Mesothelial cell of epicardium (in vitro differentiated cells): ENCODE data around the gene ATP8B3. TPM values are rescaled to one million over a fixed set of nuclear protein-coding genes. Genes with fewer than 3 reads are reported as not detected.

Experiments used
- DNase-seq, 2 experiments: peaks; one replicate each; pipeline ENCODE4 v3.0.0; 2021; ENCODE audit warnings: low spot score in 2 of 2; ENCODE audit not compliant: unreplicated experiment in 2 of 2
- H3K27ac Mint-ChIP-seq: 2 replicates; pipeline ENCODE4 v1.8.0; 2021; ENCODE audit warnings: mixed read lengths
- H3K27me3 Mint-ChIP-seq: 2 replicates; pipeline ENCODE4 v1.8.0; 2021; ENCODE audit warnings: low read depth, mixed read lengths
- H3K36me3 Mint-ChIP-seq: 2 replicates; pipeline ENCODE4 v1.8.0; 2021; ENCODE audit warnings: mixed read lengths
- H3K4me1 Mint-ChIP-seq: 2 replicates; pipeline ENCODE4 v1.8.0; 2021; ENCODE audit warnings: mixed read lengths
- H3K4me3 Mint-ChIP-seq: 2 replicates; pipeline ENCODE4 v1.8.0; 2021; ENCODE audit warnings: mild to moderate bottlenecking, moderate library complexity, mixed read lengths
- H3K9me3 Mint-ChIP-seq: 2 replicates; pipeline ENCODE4 v1.8.0; 2021; ENCODE audit warnings: mixed read lengths
- total RNA-seq: library from RNA; stranded (reverse); gene quantifications from 3 replicates; pipeline ENCODE4 v1.2.1, GENCODE V29; 2021
- TF ChIP-seq, protein P1 (sequence below): fragments of 200-600 bp; sonication (generic); IDR thresholded peaks from one replicate; pipeline ENCODE4 v1.5.0; 2021; ENCODE audit warnings: antibody characterized with exemption; ENCODE audit not compliant: unreplicated experiment

The ATP8B3 gene
- total RNA-seq, 1 donor from 2014 or later, result 2.2 TPM

DNA sequence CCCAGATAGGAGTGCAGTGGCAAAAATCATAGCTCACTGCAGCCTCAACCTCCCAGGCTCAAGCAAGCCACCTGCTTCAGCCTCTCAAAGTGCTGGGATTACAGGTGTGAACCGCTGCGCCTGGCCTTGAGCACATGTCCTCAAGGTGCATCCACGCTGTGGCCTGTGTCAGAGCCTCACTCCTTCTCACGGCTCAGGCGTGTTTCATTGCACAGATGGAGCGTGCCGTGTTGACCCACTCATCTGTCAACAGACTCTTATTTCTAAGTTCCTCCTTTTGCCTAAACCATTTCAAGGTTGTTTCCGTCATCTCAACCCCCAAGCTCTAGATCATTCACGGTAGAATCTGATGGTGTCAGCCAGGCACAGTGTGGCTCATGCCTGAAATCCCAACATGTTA lies 28.2 kb downstream of the ATP8B3 start:
- DNase-seq, result no peak
- TF ChIP-seq, protein P1, sequence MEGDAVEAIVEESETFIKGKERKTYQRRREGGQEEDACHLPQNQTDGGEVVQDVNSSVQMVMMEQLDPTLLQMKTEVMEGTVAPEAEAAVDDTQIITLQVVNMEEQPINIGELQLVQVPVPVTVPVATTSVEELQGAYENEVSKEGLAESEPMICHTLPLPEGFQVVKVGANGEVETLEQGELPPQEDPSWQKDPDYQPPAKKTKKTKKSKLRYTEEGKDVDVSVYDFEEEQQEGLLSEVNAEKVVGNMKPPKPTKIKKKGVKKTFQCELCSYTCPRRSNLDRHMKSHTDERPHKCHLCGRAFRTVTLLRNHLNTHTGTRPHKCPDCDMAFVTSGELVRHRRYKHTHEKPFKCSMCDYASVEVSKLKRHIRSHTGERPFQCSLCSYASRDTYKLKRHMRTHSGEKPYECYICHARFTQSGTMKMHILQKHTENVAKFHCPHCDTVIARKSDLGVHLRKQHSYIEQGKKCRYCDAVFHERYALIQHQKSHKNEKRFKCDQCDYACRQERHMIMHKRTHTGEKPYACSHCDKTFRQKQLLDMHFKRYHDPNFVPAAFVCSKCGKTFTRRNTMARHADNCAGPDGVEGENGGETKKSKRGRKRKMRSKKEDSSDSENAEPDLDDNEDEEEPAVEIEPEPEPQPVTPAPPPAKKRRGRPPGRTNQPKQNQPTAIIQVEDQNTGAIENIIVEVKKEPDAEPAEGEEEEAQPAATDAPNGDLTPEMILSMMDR, result no peak
- H3K27ac Mint-ChIP-seq, result no peak overlapping the region
- H3K9me3 Mint-ChIP-seq, result no peaks in the 10 kb centered on the region
- peaks cover 4% of the 10 kb centered on the region for H3K4me1 Mint-ChIP-seq
- H3K27me3 Mint-ChIP-seq, result peaks cover 90% of the 10 kb centered on the region
- no peak overlapping the region for H3K4me3 Mint-ChIP-seq
- no peaks in the 10 kb centered on the region for H3K36me3 Mint-ChIP-seq

DNA sequence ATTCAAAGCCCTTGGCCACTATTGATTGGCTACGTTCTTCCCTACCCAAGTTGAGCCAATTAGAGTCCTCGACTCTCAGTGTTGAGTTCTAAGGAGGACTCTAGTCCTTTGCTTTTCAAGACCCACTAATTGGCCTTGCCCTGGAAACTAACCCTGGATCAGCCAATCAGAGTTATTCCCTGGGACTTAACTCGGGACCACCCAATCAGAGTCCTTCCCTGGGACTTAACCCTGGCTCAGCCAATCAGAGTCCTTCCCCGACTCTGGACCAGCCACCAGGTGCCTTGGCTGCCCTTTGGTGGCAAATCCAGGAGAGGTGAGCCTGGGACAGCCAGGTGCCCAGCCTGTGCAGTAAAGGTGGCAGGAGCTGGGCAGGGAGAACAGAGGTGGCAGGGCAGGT lies 28.7 kb downstream of the ATP8B3 start:
- Mint-ChIP-seq H3K36me3 (no peaks in the 10 kb centered on the region), H3K27ac (no peak overlapping the region), H3K9me3 (no peaks in the 10 kb centered on the region), H3K4me3 (no peak overlapping the region), H3K4me1 (peaks cover 4% of the 10 kb centered on the region), H3K27me3 (peaks cover 90% of the 10 kb centered on the region)
- TF ChIP-seq, protein P1, result no peak
- DNase-seq, result no peak

DNA sequence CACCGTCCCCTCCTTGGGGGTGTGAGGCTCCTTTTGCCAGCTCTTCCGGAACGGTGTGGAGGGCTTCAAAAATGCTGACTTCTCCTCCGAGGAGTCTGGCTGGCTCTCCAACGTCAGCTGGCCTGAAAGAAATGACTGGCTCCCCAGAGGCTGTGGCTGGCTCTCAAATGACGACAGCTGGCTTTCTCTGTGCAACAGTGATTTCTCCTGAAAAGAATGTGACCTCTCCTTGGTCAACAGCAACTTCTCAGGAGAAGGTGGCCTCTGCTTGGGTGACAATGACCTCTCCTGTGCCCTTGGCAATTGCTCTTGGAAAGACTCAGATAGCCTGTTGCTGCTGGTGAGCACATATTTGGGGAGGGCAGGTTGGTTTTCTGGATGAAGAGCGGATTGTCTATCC lies 29.6 kb downstream of the ATP8B3 start:
- Mint-ChIP-seq H3K4me1 (peaks cover 4% of the 10 kb centered on the region), H3K36me3 (no peaks in the 10 kb centered on the region), H3K9me3 (no peaks in the 10 kb centered on the region), H3K27ac (no peak overlapping the region), H3K4me3 (no peak overlapping the region), H3K27me3 (peaks cover 92% of the 10 kb centered on the region)
- TF ChIP-seq, protein P1, result no peak
- DNase-seq, result no peak

DNA sequence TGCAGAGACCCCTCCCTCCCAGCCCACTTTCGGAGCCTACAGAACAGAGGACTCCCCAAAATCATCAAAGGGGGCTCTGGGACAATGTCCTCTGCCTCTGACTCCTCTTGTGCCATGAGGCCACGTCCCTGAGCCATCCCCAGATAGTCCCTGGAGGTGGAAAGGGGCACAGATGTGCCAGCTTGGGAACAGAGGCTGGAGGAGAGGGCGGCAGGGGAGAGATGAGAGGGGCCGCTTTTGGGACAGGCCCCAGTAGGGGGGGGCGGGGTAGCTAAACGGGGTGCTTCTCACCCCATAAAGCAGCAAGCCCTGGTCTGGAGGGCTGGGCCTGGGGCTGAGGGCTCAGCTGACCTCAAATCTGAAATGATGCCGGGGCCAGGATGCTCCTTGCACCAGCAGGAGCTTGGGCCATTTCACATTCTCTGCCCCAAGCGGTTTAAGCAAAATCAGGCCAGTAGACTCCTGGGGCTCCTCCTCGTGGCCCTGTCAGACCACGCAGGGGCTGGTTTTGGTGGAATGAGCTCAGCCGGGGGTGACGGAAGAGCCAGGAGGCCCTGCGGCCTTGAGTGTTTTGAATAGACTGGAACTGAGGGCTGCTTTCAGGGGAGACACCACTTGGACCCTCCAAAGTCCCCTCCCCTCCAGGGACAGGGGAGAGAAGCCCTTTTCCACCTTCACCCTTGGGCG lies 31.7 kb downstream of the ATP8B3 start:
- H3K4me3 Mint-ChIP-seq, result no peak overlapping the region
- H3K9me3 Mint-ChIP-seq, result no peaks in the 10 kb centered on the region

DNA sequence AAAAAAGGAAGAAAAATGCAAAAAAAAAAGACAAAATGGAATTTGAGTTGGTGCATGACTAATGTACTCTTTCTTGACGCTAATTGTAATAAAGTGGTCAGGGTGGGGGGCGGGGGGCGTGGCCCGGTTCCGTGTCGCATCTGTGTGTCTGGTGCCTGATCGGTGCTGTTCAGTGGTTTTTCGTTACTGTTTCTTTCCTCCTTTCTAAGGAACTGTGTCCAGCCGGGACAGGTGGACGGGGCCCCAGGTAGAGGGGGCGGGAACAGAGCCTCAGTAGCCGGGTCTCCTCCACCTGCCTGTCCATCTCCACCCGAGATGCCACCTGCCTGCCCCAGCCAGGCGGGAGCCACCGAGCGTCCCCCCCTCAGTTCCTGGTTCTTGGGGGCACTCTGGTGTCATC lies 32.5 kb downstream of the ATP8B3 start:
- TF ChIP-seq, protein P1, result no peak
- Mint-ChIP-seq H3K9me3 (no peaks in the 10 kb centered on the region), H3K27me3 (peaks cover 91% of the 10 kb centered on the region), H3K4me1 (peaks cover 4% of the 10 kb centered on the region), H3K27ac (no peak overlapping the region), H3K4me3 (no peak overlapping the region), H3K36me3 (no peaks in the 10 kb centered on the region)
- DNase-seq, result no peak

More for the DNA sequence above, 31.7 kb downstream of the ATP8B3 start:
- DNase-seq, result no peak
- Mint-ChIP-seq H3K36me3 (no peaks in the 10 kb centered on the region), H3K27ac (no peak overlapping the region), H3K27me3 (peaks cover 94% of the 10 kb centered on the region), H3K4me1 (peaks cover 4% of the 10 kb centered on the region)
- TF ChIP-seq, protein P1, result no peak
